T-helper 2 cell (primary cell): ENCODE results near the gene HNRNPA3.
A peak's percentile ranks its signal among the peaks of the same experiment; 100 is the strongest.
"Not testable (repeated sequence)": the region's sequence is repeated elsewhere in the genome, so short reads cannot be mapped to it uniquely, and the experiment has no call there.

ENCODE experiments used
- DNase-seq, 5 experiments: peaks; one replicate each; pipeline versions ENCODE4 v3.0.0 to v3.0.0-alpha.2; 2012 to 2022

The HNRNPA3 gene

GRCh38 chr2:177188482-177189469, 23.8 kb upstream of the HNRNPA3 start:
- DNase-seq = no peak

DNA sequence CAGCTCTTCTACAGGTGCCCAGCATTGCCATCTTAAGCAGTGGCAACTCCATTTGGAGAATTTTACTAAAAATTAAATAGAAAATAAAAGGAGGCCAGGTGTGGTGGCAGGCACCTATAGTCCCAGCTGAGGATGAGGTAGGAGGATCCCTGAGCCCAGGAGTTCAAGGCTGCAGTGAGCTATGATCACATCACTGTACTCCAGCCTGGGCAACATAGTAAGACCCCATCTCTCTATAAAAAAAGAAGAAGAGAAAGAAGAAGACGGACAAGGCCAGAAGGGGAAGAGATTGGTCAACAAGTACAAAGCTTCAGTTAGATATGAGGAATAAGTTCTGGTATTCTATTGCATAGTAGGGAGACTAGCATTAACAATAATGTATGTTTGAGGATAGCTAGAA, 21.7 kb upstream of the HNRNPA3 start:
- no peak for DNase-seq

DNA sequence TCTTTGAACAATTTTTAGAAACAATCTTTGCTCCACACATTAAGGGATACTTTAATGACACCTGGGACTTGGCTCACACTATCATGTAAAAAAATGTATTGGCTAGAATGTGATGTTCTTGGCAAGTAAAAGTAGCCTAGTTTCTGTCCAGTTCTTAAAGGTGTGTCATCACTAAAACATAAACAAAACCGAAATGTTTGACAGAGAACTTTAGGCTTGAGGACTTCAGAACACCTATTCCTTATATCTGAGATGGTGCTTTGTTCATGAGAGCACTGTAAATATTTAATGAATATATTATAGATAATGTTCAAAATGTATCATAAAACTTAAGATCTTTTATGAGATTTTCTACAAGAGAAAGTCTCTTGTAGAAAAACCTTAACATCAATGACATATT, 19.8 kb upstream of the HNRNPA3 start:
- DNase-seq = no peak

GRCh38 chr2:177193240-177193639, 19.4 kb upstream of the HNRNPA3 start:
- peak in 1 of 5 experiments; percentile 64 for DNase-seq

GRCh38 chr2:177195194-177195593, 17.4 kb upstream of the HNRNPA3 start:
- no peak for DNase-seq

DNA sequence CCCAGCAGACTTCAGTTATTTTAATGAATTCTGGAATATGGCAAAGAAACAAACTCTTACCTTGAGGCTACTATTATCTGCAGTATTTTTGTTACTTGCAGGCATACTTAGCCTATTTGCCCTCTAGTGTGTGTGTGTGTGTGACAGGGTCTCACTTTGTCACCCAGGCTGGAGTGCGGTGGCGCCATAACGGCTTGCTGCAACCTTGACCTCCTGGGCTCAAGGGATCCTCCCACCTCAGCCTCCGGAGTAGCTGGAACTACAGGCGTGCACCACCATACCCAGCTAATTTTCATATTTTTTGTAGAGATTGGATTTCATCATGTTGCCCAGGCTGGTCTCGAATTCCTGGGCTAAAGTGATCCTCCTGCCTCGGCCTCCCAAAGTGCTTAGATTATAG, 12.2 kb upstream of the HNRNPA3 start:
- DNase-seq = not testable (repeated sequence)

DNA sequence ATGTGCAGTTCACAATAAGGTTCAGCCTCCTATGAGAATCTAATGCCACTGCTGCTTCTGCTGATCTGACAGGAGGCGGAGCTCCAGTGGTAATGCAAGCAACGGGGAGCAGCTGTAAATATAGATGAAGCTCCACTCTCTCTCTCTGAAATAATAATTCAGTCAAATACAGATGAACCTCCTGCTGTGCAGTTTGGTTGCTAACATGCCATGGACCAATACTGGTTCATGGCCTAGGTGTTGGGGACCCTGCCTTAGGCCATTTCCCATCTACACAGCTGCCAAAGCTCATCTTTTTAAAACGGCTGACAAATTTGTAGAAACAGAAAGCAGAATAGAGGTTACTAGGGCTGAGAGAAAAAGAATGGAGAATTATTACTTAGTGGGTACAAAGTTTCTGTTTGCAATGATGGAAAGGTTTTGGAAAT, 10.7 kb upstream of the HNRNPA3 start:
- DNase-seq = no peak

DNA sequence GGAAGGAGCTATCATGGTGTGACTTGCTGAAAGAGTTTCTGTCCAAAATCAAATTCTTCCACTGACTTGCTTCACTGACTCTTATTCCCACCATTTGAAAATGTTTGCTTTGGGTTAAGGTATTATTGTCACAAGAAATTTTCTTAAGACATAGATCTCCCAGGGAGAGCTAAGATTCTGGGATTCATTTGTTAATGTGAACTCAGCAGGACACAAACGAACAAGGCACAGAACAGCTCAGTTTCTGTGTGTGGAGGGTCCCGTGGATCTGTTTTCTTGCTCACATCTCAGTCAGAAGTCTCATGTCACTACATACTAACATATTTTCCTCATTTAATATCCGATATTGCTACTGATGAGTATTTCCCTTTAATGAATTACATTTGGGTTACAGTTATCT, 8.2 kb upstream of the HNRNPA3 start:
- no peak for DNase-seq

- peak in 1 of 5 experiments; percentile 38 for DNase-seq
Observed at GRCh38 chr2:177207101-177207500, 5.5 kb upstream of the HNRNPA3 start.

- no peak for DNase-seq
Observed at GRCh38 chr2:177211169-177211568, 1.4 kb upstream of the HNRNPA3 start.

- DNase-seq = peak in 1 of 5 experiments; percentile 36
Observed at GRCh38 chr2:177211576-177212105, 953 bp upstream of the HNRNPA3 start.

DNA sequence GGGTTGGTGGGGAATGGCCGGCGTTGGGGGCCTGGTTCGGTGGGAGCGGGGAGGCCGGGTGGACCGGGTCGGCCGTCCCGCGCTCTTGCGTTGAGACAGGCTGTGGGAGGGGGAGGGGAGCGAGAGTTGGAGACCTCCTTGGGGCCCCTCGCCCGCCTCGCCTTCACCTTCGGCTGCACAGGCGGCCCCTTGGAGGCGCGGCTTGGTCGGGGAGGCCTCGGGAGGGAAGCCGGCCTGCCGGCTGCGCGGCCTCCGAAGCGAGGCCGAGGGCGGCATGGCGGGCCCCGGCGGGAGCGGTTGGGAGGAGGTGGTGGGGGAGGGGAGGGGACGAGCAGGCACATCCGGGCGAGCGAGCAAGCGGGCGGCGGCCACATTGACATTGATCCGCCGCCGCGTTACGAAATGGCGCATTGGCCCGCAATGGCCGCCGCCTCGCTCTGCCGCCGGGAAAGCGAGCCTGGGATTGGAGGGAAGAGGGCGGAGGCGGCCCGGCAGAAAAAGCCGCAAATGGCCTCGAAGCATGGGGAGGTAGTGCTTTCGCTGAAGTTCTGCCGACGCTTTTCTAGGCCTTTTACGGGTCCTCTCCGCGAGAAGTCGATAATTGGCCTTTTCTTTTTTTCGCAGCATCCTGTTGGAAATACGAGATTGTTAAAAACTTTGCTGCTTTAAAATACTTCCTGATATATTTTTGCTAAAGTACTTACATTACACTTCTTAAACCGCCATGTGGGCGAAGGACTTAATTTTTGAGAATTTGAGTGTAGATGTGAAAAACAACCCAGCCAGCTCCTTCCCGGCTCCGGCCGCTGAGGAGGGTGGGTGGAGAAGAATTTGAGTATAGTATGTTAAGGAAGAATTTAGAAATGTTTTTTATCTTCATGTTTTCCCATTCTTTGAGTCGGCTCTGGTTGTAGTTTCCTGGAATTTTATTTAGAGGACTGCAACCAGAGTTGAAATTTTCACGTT, 580 bp downstream of the HNRNPA3 start:
- DNase-seq = peak; percentile 85 to 95 (median 90)

- no peak for DNase-seq
Observed at GRCh38 chr2:177217247-177217843, 4.8 kb downstream of the HNRNPA3 start.

DNA sequence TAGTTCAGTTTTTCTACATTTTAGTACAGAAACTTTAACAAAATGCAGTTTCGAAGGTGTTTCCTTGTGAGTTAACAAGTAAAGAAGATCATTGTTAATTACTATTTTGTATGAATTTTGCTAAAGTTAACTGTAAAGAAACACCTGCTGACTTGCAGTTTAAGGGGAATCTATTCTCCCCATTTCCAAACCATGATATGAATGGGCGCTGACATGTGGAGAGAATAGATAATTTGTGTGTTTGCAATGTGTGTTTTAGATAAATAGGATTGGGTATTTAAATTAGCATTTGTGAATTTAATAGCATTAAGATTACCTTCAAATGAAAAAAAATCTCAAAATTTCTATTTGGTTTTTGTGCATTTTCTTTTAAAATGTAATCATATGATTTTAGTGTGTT, 7.2 kb downstream of the HNRNPA3 start:
- not testable (repeated sequence) for DNase-seq

- no peak for DNase-seq
Observed at GRCh38 chr2:177221534-177221933, 8.9 kb downstream of the HNRNPA3 start.

DNA sequence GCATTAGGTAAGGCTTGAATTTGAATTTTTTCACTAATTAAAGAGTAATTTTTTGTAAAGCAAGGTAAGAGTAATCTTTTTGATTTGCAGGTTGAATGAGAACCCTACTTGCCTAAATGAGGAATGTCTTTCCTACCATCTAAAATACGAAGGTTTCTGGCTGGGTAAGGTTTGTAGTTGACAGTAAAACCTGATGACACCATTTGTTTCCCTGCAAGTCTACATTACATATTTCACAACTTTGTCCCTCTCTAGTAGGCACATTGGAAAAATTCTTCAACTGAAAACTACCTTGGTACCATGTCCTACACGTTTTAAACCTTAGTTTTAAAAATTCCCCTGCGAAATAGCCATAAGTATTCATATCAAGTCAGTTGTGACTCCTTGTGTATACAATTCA, 9.4 kb downstream of the HNRNPA3 start:
- DNase-seq = no peak

- not testable (repeated sequence) for DNase-seq
Observed at GRCh38 chr2:177223436-177223835, 10.8 kb downstream of the HNRNPA3 start.

GRCh38 chr2:177225965-177226360, 13.4 kb downstream of the HNRNPA3 start:
- DNase-seq = no peak

GRCh38 chr2:177229442-177230242, 17.0 kb downstream of the HNRNPA3 start:
- no peak for DNase-seq

DNA sequence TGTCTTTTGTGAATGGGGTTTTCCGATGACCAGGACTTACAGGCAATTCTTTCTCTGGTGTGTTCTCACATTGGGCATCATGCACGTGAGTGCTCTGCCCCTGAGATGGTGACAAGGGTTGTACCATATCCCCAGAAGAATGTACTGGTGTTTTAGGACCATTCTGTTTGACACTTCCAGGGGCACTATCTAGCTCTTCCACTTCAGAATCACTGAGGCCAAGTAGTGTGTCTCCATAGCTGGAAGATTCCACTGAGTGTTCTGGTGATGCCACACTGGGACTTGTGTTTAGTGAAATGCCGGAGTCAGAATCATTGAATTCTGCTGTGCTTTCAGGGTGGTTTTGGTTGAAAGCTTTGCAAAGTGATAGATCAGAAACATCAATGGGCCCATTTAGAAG, 18.7 kb downstream of the HNRNPA3 start:
- DNase-seq = no peak

DNA sequence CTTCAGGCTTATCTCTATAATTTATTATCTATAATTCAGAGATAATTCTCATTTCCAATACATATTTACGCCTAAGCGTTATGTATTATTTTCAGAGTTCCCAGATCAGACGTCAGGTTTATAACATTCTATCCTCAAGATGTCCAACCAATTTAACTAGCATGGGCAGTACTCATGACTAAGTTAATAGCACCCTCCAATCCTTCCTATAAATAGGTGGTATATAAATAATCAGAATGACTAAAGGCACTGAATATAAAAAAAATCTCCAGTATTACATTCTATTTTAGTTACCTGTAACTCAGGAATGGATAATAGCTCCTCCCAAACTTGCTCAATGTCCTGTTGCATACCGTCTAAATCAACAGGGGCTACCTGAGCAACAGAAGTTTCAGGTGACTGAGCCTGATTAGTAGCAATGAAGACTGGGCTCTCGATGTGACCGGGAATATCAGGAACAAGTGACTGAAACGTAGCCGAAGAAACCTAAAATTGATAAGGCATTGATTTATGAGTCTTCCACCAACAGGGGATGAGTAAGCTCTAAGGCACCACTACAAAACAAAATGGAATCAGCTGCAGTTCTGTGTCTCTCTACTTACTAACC, 19.6 kb downstream of the HNRNPA3 start:
- DNase-seq = no peak
